ENCODE results near the gene NCAPD2.

NCAPD2 gene

DNA sequence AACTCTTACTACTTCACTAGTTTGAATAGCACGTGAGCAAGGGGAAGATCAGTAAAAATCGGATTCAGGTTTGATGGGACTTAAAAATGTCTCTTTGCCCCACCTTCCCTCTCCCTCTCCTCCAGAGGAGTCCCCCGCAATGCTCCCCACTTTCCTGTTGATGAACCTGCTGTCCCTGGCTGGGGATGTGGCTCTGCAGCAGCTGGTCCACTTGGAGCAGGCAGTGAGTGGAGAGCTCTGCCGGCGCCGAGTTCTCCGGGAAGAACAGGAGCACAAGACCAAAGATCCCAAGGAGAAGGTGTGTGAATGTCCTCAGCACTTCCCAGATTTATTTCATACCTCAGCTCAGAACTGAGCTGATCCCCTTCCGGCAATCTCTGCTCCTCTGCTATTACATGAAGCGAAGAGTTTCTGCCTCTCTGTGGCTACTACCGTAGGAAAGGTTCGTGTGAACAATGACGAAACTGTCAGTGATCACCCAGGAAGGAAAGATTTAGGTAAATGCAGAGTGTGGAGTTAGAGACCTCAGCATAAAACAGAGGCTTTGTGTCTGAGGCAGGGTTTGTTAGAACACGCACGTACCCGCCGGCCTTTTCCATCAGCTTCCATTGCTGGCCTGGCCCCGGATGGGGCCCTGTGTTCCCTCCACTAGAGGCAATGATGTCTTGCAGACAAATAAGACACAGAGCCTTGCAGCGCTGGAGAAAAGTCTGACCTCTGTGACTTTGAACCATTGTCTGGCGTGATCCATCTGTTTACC is 33.0 kb downstream of the NCAPD2 start:
- Histone ChIP-seq H3K4me3 (ENCODE audit: low read length) (no peak overlapping the region), H3K27me3 (ENCODE audit: insufficient read depth, low read length, poor library complexity) (no peaks in the 10 kb centered on the region), H2AK5ac (ENCODE audit: low read length) (no peak overlapping the region), H3K27ac (ENCODE audit: low read depth, low read length) (no peak overlapping the region), H2BK15ac (replicated peaks; ENCODE audit: low read depth) (no peak overlapping the region), H3K4me2 (ENCODE audit: low read length) (no peak overlapping the region), H3K18ac (ENCODE audit: low read length) (no peak overlapping the region), H3K56ac (ENCODE audit: low read length) (no peak overlapping the region), H4K8ac (ENCODE audit: low read depth, low read length) (no peak overlapping the region), H3K79me1 (ENCODE audit: low read length) (no peaks in the 10 kb centered on the region), H2BK120ac (ENCODE audit: low read depth, low read length) (no peak overlapping the region), H3K4ac (ENCODE audit: low read depth, low read length) (no peak overlapping the region), H3K23ac (ENCODE audit: low read length) (no peak overlapping the region), H4K5ac (ENCODE audit: low read length) (no peak overlapping the region), H3K4me1 (ENCODE audit: control insufficient read depth, low read depth, low read length) (peaks cover under 1% of the 10 kb centered on the region), H3K36me3 (ENCODE audit: control insufficient read depth, insufficient read depth, low read length) (peaks cover 53% of the 10 kb centered on the region), H3K9ac (ENCODE audit: low read length) (no peak overlapping the region), H3K79me2 (ENCODE audit: control insufficient read depth, insufficient read depth, low read length) (no peaks in the 10 kb centered on the region), H2BK5ac (ENCODE audit: low read length) (no peak overlapping the region)
- no peak for DNase-seq
- no CpG with 5 or more reads among the region's 19 CpGs for WGBS (ENCODE audit: extremely low coverage, insufficient coverage, low lambda C conversion rate)

GRCh38 chr12:6527711-6528110 is 33.8 kb downstream of the NCAPD2 start:
- no peak overlapping the region for H2AK5ac ChIP-seq (ENCODE audit: low read length)
- no peak overlapping the region for H4K5ac ChIP-seq (ENCODE audit: low read length)
- WGBS (ENCODE audit: extremely low coverage, insufficient coverage, low lambda C conversion rate), result no CpG with 5 or more reads among the region's 4 CpGs
- H3K4me1 ChIP-seq (ENCODE audit: control insufficient read depth, low read depth, low read length), result peaks cover 8% of the 10 kb centered on the region
- no peak overlapping the region for H2BK15ac ChIP-seq (replicated peaks; ENCODE audit: low read depth)
- peaks cover 53% of the 10 kb centered on the region for H3K36me3 ChIP-seq (ENCODE audit: control insufficient read depth, insufficient read depth, low read length)
- H3K27me3 ChIP-seq (ENCODE audit: insufficient read depth, low read length, poor library complexity), result no peaks in the 10 kb centered on the region
- H3K56ac ChIP-seq (ENCODE audit: low read length), result no peak overlapping the region
- H3K4me3 ChIP-seq (ENCODE audit: low read length), result no peak overlapping the region
- H2BK5ac ChIP-seq (ENCODE audit: low read length), result no peak overlapping the region
- no peak overlapping the region for H4K8ac ChIP-seq (ENCODE audit: low read depth, low read length)
- no peak overlapping the region for H3K9ac ChIP-seq (ENCODE audit: low read length)
- no peaks in the 10 kb centered on the region for H3K79me2 ChIP-seq (ENCODE audit: control insufficient read depth, insufficient read depth, low read length)
- no peak overlapping the region for H3K4me2 ChIP-seq (ENCODE audit: low read length)
- no peak overlapping the region for H3K4ac ChIP-seq (ENCODE audit: low read depth, low read length)
- no peak overlapping the region for H3K27ac ChIP-seq (ENCODE audit: low read depth, low read length)
- no peaks in the 10 kb centered on the region for H3K79me1 ChIP-seq (ENCODE audit: low read length)
- no peak for DNase-seq
- no peak overlapping the region for H2BK120ac ChIP-seq (ENCODE audit: low read depth, low read length)
- no peak overlapping the region for H3K18ac ChIP-seq (ENCODE audit: low read length)
- H3K23ac ChIP-seq (ENCODE audit: low read length), result no peak overlapping the region

DNA sequence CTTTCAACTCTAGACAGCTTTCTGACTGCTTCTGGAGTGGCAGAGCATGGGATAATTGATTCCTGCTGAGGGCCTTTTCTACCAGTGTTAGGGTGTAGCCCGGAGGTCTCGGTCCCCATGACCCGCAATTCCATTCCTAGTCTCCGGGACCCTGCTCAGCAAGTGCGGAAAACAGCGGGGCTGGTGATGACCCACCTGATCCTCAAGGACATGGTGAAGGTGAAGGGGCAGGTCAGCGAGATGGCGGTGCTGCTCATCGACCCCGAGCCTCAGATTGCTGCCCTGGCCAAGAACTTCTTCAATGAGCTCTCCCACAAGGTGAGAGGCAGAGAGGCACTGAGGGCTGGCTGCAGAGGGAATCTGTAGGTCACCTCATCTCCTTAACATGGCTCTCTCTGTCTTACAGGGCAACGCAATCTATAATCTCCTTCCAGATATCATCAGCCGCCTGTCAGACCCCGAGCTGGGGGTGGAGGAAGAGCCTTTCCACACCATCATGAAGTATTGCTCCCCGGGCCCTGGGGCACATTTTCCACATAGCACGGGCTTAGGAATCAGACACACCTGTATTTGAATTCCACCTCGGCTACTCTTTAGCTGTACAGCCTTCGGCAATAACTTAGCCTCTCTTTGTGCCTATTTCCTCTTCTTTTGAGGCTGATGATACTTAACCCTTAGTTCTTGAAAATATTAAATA is 34.8 kb downstream of the NCAPD2 start:
- DNase-seq, result peak; percentile 69
- no CpG with 5 or more reads among the region's 17 CpGs for WGBS (ENCODE audit: extremely low coverage, insufficient coverage, low lambda C conversion rate)

GRCh38 chr12:6529291-6529737 is 35.4 kb downstream of the NCAPD2 start:
- peaks cover 10% of the 10 kb centered on the region for H3K4me1 ChIP-seq (ENCODE audit: control insufficient read depth, low read depth, low read length)
- no peak overlapping the region for H2BK5ac ChIP-seq (ENCODE audit: low read length)
- no peaks in the 10 kb centered on the region for H3K27me3 ChIP-seq (ENCODE audit: insufficient read depth, low read length, poor library complexity)
- H4K8ac ChIP-seq (ENCODE audit: low read depth, low read length), result no peak overlapping the region
- H3K4me2 ChIP-seq (ENCODE audit: low read length), result no peak overlapping the region
- no peak overlapping the region for H3K4me3 ChIP-seq (ENCODE audit: low read length)
- peaks cover 48% of the 10 kb centered on the region for H3K36me3 ChIP-seq (ENCODE audit: control insufficient read depth, insufficient read depth, low read length)
- no peak overlapping the region for H3K9ac ChIP-seq (ENCODE audit: low read length)
- H3K79me1 ChIP-seq (ENCODE audit: low read length), result no peaks in the 10 kb centered on the region
- H3K56ac ChIP-seq (ENCODE audit: low read length), result no peak overlapping the region
- H2BK15ac ChIP-seq (replicated peaks; ENCODE audit: low read depth), result no peak overlapping the region
- WGBS (ENCODE audit: extremely low coverage, insufficient coverage, low lambda C conversion rate), result no CpG with 5 or more reads among the region's 9 CpGs
- no peak overlapping the region for H2BK120ac ChIP-seq (ENCODE audit: low read depth, low read length)
- H3K79me2 ChIP-seq (ENCODE audit: control insufficient read depth, insufficient read depth, low read length), result no peaks in the 10 kb centered on the region
- H2AK5ac ChIP-seq (ENCODE audit: low read length), result no peak overlapping the region
- H3K18ac ChIP-seq (ENCODE audit: low read length), result no peak overlapping the region
- peak; percentile 61 for DNase-seq
- peak overlapping the region; percentile 11 for H3K27ac ChIP-seq (ENCODE audit: low read depth, low read length)
- H3K23ac ChIP-seq (ENCODE audit: low read length), result no peak overlapping the region
- no peak overlapping the region for H4K5ac ChIP-seq (ENCODE audit: low read length)
- no peak overlapping the region for H3K4ac ChIP-seq (ENCODE audit: low read depth, low read length)

More for the DNA sequence above, 34.8 kb downstream of the NCAPD2 start:
- no peak overlapping the region for H2AK5ac ChIP-seq (ENCODE audit: low read length)
- H3K4me3 ChIP-seq (ENCODE audit: low read length), result no peak overlapping the region
- H3K18ac ChIP-seq (ENCODE audit: low read length), result no peak overlapping the region
- no peak overlapping the region for H4K8ac ChIP-seq (ENCODE audit: low read depth, low read length)
- H4K5ac ChIP-seq (ENCODE audit: low read length), result no peak overlapping the region
- H3K9ac ChIP-seq (ENCODE audit: low read length), result no peak overlapping the region
- no peak overlapping the region for H2BK5ac ChIP-seq (ENCODE audit: low read length)
- H3K4me2 ChIP-seq (ENCODE audit: low read length), result no peak overlapping the region
- H3K4ac ChIP-seq (ENCODE audit: low read depth, low read length), result no peak overlapping the region
- no peak overlapping the region for H3K56ac ChIP-seq (ENCODE audit: low read length)
- peaks cover 10% of the 10 kb centered on the region for H3K4me1 ChIP-seq (ENCODE audit: control insufficient read depth, low read depth, low read length)
- H2BK15ac ChIP-seq (replicated peaks; ENCODE audit: low read depth), result no peak overlapping the region
- H3K27me3 ChIP-seq (ENCODE audit: insufficient read depth, low read length, poor library complexity), result no peaks in the 10 kb centered on the region
- H2BK120ac ChIP-seq (ENCODE audit: low read depth, low read length), result no peak overlapping the region
- peaks cover 50% of the 10 kb centered on the region for H3K36me3 ChIP-seq (ENCODE audit: control insufficient read depth, insufficient read depth, low read length)
- no peak overlapping the region for H3K27ac ChIP-seq (ENCODE audit: low read depth, low read length)
- H3K79me2 ChIP-seq (ENCODE audit: control insufficient read depth, insufficient read depth, low read length), result no peaks in the 10 kb centered on the region
- no peak overlapping the region for H3K23ac ChIP-seq (ENCODE audit: low read length)
- H3K79me1 ChIP-seq (ENCODE audit: low read length), result no peaks in the 10 kb centered on the region

DNA sequence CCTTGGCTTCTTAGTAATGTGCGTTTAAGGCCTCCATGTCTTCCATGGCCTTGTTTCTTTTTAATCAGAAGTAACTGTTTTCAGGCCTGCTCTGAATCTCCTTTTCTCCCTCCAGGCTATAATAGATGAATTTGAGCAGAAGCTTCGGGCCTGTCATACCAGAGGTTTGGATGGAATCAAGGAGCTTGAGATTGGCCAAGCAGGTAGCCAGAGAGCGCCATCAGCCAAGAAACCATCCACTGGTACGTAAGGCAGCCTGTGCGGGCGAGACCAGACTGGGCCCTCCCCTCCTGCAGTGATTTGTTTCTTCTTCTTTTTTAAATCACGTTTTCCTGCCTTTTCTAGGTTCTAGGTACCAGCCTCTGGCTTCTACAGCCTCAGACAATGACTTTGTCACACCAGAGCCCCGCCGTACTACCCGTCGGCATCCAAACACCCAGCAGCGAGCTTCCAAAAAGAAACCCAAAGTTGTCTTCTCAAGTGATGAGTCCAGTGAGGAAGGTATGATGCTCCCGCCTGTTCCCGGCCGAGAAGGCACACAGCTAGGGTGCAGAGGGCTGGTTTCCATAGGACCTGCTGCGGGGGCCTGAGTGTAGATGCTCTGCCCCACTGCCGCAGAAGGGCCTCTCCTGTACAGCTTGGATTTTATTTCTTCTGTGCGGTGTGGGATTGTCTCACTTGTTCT is 36.8 kb downstream of the NCAPD2 start:
- Histone ChIP-seq H3K56ac (ENCODE audit: low read length) (no peak overlapping the region), H2BK15ac (replicated peaks; ENCODE audit: low read depth) (no peak overlapping the region), H4K5ac (ENCODE audit: low read length) (no peak overlapping the region), H2AK5ac (ENCODE audit: low read length) (no peak overlapping the region), H3K4ac (ENCODE audit: low read depth, low read length) (no peak overlapping the region), H3K79me1 (ENCODE audit: low read length) (no peaks in the 10 kb centered on the region), H3K27ac (ENCODE audit: low read depth, low read length) (no peak overlapping the region), H4K8ac (ENCODE audit: low read depth, low read length) (no peak overlapping the region), H3K23ac (ENCODE audit: low read length) (no peak overlapping the region), H3K36me3 (ENCODE audit: control insufficient read depth, insufficient read depth, low read length) (peaks cover 43% of the 10 kb centered on the region), H2BK5ac (ENCODE audit: low read length) (no peak overlapping the region), H3K4me1 (ENCODE audit: control insufficient read depth, low read depth, low read length) (peaks cover 10% of the 10 kb centered on the region), H2BK120ac (ENCODE audit: low read depth, low read length) (no peak overlapping the region), H3K9ac (ENCODE audit: low read length) (no peak overlapping the region), H3K18ac (ENCODE audit: low read length) (no peak overlapping the region), H3K4me3 (ENCODE audit: low read length) (no peak overlapping the region), H3K4me2 (ENCODE audit: low read length) (no peak overlapping the region), H3K27me3 (ENCODE audit: insufficient read depth, low read length, poor library complexity) (no peaks in the 10 kb centered on the region), H3K79me2 (ENCODE audit: control insufficient read depth, insufficient read depth, low read length) (peaks cover 14% of the 10 kb centered on the region)
- DNase-seq, result no peak
- WGBS (ENCODE audit: extremely low coverage, insufficient coverage, low lambda C conversion rate), result no CpG with 5 or more reads among the region's 18 CpGs

Data from mesendoderm (in vitro differentiated cells).